ENCODE data around the gene TOMM40L.

The TOMM40L gene

GRCh38 chr1:161225534-161226319, at the start of gene TOMM40L:
Gene TOMM40L (plus strand): TSS chr1:161226060. CDS start chr1:161226490, 430 bp downstream.
- peak; percentile 74 for DNase-seq

GRCh38 chr1:161176468-161177111, 49.3 kb upstream of the TOMM40L start:
- no peak for DNase-seq

- DNase-seq, result peak; percentile 76
These were observed 48.5 kb upstream of the TOMM40L start, which contains the start of gene B4GALT3 for GRCh38 chr1:161177112-161177935. Gene B4GALT3 (minus strand): TSS chr1:161177507. CDS start chr1:161176060, 1,447 bp downstream.

GRCh38 chr1:161177936-161178244, 48.0 kb upstream of the TOMM40L start:
- DNase-seq, result no peak

- DNase-seq, result no peak
These were observed 46.2 kb upstream of the TOMM40L start for GRCh38 chr1:161179698-161180097.

GRCh38 chr1:161180639-161181038, 45.2 kb upstream of the TOMM40L start:
- no peak for DNase-seq

- DNase-seq, result no peak
These were observed 43.6 kb upstream of the TOMM40L start for GRCh38 chr1:161182214-161182613.

- DNase-seq, result no peak
These were observed 40.6 kb upstream of the TOMM40L start for GRCh38 chr1:161185282-161185682.

GRCh38 chr1:161185732-161186311, 40.0 kb upstream of the TOMM40L start:
- DNase-seq, result no peak

- DNase-seq, result no peak
These were observed 38.5 kb upstream of the TOMM40L start for GRCh38 chr1:161187311-161187710.

GRCh38 chr1:161188381-161188780, 37.5 kb upstream of the TOMM40L start:
- DNase-seq, result no peak

GRCh38 chr1:161189036-161189435, 36.8 kb upstream of the TOMM40L start:
- DNase-seq, result no peak

- no peak for DNase-seq
These were observed 34.8 kb upstream of the TOMM40L start for GRCh38 chr1:161190962-161191521.

GRCh38 chr1:161191971-161192370, 33.9 kb upstream of the TOMM40L start:
- DNase-seq, result no peak

GRCh38 chr1:161192476-161193465, 33.1 kb upstream of the TOMM40L start:
- peak; percentile 39 for DNase-seq

- DNase-seq, result no peak
These were observed 32.2 kb upstream of the TOMM40L start for GRCh38 chr1:161193561-161194235.

GRCh38 chr1:161195171-161195570, 30.7 kb upstream of the TOMM40L start:
- DNase-seq, result no peak

- DNase-seq, result no peak
These were observed 29.7 kb upstream of the TOMM40L start for GRCh38 chr1:161196111-161196510.

- no peak for DNase-seq
These were observed 29.1 kb upstream of the TOMM40L start for GRCh38 chr1:161196521-161197451.

All from NCI-H748 treated with DMSO at 0.1 percent for 48 hours (cell line).